GM18861 (cell line): ENCODE data around the gene BMP2K.
"Not testable (repeated sequence)": the region's sequence is repeated elsewhere in the genome, so short reads cannot be mapped to it uniquely, and the experiment has no call there.

Experiments
- ATAC-seq: cut with Tn5 transposase; IDR thresholded peaks from one replicate; pipeline ENCODE4 v1.9.1; 2021; ENCODE audit not compliant: unreplicated experiment

BMP2K gene

DNA sequence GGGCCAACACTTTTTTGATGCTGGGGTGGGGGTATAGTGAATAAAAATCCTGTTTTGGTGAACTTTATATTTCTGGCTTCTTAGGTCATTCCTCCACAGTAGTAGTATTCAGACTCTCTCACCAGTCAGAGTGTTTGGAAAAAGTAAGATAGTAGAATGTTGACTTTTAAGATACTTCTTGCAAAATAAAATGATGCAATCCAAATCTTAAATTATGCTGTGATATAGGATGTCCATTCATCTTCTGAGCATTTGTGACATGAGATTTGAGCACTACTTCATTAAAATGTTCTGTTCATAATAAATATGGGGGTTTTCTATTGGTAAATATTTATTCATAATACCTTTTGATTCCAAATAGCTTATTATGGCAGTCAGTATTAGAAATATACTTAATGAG is 70.1 kb downstream of the BMP2K start:
- no peak for ATAC-seq

DNA sequence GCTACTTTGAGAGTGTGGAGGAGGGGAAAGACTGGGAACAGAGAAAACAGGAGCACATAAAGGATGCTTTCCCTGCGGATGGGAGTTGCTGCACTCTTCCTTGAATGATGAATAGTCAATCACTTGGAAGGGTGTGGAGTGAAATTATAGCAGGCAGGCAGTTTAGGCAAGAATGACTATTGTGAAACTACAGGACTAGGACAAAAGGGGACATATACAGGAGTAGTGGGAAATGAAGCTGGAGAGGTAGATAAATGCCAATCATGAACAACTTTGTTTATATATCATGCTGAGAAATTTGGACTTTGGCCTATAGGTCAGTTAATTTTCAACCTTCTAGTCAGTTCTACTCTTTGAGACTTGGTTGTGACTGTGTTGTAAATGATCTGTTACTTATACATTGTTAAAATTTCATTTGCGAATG is 86.2 kb downstream of the BMP2K start:
- peak; percentile 31 for ATAC-seq

DNA sequence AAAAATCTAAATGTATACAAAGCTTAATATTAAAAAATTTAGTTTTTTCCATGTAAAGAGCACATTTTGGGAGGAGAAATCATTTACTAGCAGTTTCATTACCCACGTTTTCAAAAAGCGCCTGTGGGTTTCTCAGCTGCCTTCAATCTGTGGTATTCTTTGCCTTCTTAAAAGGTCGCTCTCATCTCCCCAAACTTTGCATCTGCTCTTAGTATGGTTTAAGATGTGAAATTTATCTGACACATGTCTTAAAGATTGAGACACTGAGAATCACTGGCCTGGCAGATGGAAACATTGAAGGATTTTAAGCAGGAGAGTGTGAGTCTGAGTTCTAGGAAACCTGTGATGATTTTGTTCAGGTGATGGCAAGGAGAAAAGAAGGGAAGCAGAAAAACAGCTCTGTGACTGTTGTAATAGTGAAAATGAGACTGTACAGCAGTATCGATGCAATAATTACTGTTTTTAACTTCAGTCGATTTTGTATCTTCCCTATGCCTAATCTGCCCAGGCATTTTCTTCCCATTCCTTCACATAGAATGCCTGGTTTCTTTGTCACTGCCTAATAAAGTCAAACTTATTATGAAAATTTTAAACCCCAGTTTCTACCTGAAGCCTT is 87.2 kb downstream of the BMP2K start:
- ATAC-seq: no peak

DNA sequence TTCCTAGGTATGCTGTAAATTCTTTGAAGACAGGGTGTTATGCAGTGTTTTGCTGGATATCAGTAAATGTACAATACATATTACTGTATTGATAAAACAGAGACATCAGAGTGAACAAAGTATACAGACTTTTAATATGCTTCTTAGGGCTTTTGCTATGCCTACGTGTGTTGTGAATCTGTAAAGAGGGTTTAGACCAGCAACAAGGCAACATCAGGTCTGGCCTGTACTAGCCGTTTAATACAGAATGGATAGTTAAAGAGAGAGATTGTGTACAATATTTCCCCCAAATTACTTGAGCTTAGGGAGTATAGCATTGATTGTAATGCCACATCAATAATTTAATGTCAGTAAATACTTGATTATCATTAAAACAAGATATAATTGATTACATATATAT is 87.8 kb downstream of the BMP2K start:
- no peak for ATAC-seq

DNA sequence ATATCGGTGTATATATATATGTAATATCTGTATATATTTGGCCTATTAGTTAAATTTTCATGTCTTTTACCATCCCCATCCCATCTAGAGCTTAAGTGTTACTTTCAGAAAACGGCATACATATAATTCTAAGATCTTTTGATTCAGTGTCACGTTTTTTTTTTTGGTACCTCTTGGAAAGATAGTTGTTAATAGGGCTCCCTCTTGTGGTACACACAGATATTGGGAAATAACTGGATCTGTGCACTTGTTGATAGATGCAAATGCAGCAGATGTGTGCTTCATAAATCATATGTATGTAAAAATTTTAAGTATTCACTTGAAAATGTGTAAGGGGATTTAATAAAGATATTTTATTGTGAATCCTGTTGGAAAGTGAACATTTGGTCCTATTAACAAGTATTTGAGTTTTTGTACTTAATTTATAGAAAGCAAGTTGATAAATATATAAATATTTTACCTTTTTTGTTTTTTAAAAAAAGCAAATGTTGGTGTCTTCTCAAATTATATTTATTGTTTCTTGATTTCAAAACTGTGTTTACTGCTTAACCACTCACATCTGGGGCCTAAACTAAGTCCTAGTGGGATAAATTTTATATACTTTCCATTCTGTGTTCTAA is 88.4 kb downstream of the BMP2K start:
- peak; percentile 42 for ATAC-seq

DNA sequence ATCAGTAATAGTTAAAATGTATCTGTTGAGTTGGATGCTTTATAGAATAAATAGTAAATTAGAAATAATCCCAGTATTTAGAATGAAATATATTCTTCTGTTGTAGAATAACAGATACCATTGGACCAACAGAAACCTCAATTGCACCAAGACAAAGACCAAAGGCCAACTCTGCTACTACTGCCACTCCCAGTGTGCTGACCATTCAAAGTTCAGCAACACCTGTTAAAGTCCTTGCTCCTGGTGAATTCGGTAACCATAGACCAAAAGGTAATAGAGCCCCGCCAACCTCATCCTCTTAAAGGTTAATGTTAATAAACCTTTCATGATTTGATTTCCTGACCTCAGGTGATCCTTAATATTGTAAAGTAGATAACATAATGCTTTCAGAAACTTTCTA is 89.3 kb downstream of the BMP2K start:
- no peak for ATAC-seq

DNA sequence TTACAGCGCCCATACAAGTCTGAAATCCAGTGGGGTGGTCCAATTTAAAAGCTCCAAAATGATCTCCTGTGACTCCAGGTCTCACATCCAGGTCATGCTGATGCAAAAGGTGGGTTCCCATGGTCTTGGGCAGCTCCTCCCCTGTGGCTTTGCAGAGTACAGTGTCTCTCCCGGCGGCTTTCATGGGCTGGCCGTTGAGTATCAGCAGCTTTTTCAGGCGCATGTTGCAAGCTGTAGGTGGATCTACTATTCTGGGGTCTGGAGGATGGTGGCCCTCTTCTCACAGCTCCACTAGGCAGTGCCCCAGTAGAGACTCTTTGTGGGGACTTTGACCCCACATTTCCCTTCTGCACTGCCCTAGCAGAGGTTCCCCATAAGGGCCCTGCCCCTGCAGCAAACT is 92.6 kb downstream of the BMP2K start:
- not testable (repeated sequence) for ATAC-seq

DNA sequence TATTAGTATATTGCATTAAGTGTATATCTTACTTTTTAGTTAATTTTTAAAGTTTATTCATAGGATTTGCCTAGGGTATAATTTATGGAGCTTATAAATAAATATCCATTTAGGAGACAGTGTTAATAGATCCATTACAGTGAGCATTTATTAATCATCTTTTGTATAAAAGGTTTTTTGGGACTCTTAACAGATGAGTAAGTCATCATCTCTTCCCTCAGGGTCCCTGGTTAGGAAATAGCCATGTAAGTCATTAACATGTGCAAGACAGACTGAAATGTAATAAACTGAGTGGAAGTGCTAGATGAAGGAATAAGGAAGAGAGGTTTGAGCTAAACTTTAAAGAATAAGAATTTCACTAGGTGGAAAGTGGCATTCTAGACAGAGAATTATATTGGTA is 93.9 kb downstream of the BMP2K start:
- ATAC-seq: no peak

DNA sequence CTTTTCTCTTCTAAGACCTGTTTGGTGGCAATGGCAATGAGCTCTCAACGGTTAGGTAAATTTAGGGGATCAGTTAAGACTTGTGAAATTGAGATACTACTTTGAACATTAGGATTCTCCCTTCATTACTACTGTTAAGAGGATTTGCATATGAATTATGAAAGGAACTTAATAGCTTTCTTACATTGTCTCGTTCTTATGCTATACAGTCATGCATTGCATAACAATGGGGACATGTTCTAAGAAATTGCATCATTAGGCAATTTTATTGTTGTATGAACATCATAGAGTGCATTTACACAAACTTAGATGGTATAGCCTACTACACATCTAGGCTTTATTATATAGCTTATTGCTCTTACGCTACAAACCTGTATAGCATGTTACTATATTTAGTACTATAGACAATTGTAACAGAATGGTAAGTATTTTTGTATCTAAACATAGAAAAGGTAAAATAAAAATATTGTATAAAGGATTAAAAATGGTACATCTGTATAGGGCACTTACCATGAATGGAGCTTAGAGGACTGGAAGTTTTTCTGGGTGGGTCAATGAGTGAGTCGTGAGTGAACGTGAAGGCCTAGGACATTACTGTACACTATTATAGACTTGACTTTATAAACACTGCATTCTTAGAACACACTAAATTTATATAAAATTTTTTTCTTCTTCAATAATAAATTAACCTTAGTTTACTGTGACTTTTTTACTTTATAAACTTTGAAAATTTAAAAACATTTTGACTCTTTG is 100.6 kb downstream of the BMP2K start:
- ATAC-seq: no peak

DNA sequence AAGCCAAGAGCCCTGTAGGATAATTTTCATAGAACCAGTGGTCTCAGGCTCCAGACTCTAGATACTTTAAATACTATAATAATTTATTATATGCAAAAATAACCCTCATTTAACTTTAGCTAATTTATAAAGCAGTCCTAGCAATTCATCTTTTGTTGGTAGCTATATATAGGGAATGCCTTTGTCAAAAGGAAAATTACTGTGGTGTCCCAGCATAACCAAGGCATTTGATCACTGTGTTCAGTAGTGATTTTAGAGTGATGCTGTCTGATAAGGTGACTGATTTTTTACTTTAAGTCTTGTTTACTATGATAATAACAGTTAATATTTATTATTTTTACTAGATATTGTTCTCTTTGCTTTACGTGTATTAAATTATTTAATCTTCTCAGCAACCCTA is 101.9 kb downstream of the BMP2K start:
- ATAC-seq: no peak

DNA sequence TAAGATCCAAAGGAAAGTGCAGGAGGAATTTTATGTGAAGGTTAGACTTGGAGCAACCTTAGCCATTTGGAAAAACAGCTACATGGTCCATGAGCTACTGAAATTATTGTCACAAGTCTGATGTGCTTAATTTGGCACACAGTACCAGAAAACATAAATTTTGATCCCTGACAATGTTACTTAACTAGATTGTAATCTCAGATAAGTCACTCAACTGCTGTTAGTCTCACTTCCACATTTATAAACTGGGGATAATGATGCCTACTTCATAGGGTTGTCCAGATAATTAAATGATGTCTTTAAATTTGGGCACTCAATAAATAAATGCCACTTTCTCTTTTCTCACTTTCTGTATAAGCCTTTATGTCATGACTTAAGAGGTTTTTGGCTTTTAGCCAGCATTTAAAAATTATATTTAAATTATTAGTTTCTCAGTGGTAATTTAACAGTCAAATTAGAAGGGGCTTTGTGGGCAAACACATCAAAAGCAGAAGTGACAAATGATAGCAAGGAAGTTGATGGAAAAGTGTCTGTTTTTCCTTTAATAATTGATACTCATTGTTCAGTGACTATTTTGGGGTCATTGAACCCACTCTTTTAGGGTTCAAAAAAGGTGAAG is 104.8 kb downstream of the BMP2K start:
- no peak for ATAC-seq

DNA sequence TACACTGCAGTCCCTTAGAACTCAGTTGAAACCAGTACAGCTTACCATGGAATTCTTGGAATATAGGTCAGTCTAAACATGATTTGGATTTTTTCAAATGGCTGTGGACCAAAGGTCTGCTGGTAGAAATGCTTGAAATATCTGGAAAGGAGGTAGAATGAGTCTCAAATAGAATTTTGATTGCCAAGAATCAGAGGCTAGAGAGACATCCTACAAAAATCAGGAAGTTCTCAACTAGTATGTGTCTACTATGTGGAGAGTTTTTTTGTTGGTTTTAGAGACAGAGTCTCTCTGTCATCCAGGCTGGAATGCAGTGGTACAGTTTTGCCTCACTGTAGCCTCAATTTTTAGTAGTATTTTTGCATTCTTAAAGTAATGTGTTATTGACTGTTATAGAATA is 109.4 kb downstream of the BMP2K start:
- ATAC-seq: no peak

DNA sequence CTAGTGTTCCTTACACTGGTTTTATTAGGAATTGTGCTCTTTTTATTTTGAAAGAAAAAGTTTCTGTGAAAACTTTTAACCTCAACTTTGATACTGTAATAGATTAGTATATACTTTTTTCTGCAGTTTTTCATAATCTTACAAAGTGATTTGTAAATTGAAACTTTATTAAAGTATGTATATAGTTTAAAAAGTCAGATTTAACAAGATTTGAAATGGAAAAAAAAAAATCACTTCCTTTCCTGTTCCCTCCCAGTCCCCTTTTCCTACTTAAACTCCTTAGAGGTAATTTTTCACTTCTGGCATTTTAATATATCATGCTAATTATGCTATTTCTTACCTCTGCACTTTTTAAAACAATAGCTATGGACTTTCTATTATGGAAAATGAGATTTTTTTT is 113.8 kb downstream of the BMP2K start:
- ATAC-seq: no peak

DNA sequence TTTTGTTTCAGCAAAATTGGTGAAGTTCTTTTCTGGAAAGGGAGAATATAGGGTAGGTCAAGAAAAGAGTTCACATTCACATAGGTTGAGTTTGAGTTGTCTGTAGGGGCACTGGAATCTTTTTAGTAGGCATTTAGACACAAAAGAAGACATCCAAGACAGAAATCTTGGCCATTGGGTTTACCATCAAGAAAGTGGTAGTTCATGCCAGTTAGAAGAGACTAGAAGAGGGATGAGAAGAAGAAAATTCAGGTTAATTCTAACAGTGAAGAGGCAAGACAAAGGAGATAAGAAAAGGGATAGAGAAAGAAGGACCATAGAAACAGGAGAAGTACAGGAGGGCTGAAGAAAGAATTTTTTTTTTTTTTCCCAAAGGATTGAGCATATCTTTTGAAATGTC is 123.2 kb downstream of the BMP2K start:
- ATAC-seq: no peak

DNA sequence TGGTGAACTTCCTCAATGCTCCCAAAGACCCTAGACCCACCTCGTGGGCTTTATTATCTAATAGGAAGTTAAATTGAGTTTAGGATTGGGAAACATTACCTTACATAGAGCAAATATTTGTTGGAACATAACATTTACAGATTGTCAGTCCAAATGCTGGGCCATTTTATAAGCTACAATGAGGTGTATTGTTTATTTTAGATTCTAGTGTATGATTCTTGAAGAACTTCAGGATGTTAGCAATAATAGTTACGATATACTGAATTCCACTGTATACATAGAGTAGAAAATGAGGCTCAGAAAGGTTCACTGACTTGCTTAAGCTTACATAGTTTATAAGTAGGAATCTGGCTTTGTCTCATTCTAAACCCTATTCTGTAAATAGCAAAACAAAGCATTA is 125.7 kb downstream of the BMP2K start:
- ATAC-seq: no peak

DNA sequence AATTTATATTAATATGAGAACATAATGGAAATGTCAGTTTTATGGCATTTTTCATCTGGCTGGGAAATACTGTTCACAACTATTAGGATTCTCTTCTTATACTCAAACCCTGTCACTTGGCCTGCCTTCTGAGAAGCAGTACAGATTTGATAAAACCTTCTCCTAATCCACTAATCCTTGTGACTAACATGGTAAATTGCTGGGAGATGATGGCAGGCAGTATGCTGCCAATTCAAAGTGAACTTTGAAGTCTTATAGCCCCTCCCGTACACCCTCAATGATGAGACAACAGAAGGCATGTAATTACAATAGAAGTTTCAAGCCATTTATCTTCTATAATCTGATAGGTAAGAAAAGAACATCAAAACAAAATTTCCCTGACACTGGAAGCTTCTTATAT is 126.1 kb downstream of the BMP2K start:
- no peak for ATAC-seq

DNA sequence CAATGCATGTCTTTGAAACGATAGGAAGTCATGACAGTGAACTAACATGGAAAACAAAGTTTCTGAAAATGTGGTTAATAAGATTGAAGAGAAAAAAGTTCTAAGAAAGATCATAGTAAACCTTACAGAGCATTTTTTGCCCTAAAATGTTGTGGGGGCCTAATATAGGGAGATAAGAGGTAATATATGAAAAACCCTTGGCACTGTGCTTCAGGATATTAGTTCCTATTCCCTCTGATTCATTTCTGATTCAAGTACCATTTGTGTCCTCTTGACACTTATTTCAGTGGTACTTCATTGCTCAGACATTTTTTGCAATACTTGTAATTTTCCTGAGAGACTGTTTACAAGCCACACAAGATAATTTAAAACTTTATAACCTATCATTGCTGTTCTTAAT is 128.0 kb downstream of the BMP2K start:
- ATAC-seq: no peak

DNA sequence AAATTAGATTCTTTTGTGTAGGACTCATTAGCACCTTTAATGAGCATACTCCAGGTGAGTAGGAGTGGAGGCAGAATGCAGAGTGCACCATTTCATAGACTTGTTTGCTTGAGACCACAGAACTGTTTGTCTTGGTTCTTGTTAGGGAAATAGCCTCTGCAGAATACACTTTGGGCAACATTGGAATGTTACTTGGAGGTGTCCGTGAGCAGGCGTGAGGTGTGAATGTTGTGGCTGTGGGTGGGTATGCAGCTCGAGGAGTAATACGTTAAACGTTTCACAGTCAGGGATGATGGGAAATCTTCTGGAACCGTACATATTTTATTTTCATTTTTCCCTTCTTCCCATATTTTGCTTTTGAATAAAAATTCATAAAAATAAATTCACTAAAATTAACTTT is 131.5 kb downstream of the BMP2K start:
- no peak for ATAC-seq

DNA sequence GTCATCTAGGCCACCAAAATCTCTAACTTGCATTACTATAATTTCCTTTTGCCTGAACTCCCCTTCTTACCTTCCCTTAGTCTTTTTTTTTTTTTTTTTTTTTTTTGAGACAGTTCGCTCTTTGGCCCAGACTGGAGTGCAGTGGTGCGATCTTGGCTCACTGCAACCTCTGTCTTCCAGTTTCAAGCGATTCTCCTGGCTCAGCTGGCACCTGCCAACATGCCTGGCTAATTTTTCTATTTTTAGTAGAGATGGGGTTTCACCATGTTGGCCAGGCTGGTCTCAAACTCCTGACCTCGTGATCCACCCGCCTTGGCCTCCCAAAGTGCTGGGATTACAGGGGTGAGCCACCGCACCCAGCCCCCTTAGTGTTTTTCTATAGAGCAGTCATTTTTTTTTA is 132.8 kb downstream of the BMP2K start:
- not testable (repeated sequence) for ATAC-seq

DNA sequence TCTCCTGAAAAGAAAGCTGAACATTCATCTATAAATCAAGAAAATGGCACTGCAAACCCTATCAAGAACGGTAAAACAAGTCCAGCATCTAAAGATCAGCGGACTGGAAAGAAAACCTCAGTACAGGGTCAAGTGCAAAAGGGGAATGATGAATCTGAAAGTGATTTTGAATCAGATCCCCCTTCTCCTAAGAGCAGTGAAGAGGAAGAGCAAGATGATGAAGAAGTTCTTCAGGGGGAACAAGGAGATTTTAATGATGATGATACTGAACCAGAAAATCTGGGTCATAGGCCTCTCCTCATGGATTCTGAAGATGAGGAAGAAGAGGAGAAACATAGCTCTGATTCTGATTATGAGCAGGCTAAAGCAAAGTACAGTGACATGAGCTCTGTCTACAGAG is 134.5 kb downstream of the BMP2K start:
- no peak for ATAC-seq

DNA sequence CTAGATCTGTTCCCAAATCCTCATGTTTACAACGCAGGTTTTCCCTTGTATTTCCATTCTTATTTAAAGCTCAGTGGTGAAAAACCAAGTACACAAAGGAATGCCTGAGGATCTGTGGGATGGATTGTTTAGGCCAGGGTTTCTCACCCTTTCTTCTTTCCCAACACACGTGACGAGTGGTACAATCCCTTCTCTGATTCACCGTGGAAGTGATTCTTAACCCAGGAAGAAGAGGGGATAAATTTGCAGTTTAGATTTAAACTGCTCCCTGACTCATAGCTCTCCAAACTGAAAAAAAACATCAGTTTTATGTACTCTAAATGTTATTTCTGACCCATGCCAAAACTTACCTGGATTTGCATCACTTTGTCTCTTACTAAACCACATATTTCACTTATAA is 146.1 kb downstream of the BMP2K start:
- ATAC-seq: no peak
